Gastroesophageal sphincter (tissue), 4 donors: Measurements from ENCODE around the gene EML1. TPM values are rescaled to one million over a fixed set of nuclear protein-coding genes. Genes with fewer than 3 reads are reported as not detected.

Experiments
- ATAC-seq: fragments of 150-250 bp; one replicate; pipeline ENCODE4 v1.9.1; 2016; ENCODE audit warnings: mild to moderate bottlenecking, moderate library complexity
- H3K27ac ChIP-seq, 4 donors: fragments of 200-600 bp; sonication (generic) in 3 of 4; 1 replicate in 3 of 4; 2 replicates in 1 of 4; pipeline ENCODE4 v1.5.1; 2016 to 2019
- H3K27me3 ChIP-seq: fragments of 200-600 bp; sonication (generic); one replicate; pipeline ENCODE4 v1.5.1; 2019
- H3K36me3 ChIP-seq, 2 donors: fragments of 200-600 bp; sonication (generic); one replicate each; pipeline ENCODE4 v1.5.1; 2019; ENCODE audit warnings: control low read depth in 1 of 2
- H3K4me1 ChIP-seq, 3 donors: fragments of 200-600 bp; sonication (generic); 1 replicate in 2 of 3; 2 replicates in 1 of 3; pipeline ENCODE4 v1.5.1; 2016 to 2019; ENCODE audit warnings: control low read depth in 2 of 3
- H3K4me3 ChIP-seq, 2 donors: fragments of 200-600 bp; sonication (generic); one replicate each; pipeline ENCODE4 v1.5.1; 2019; ENCODE audit warnings: mild to moderate bottlenecking in 1 of 2, moderate library complexity in 1 of 2
- H3K9me3 ChIP-seq, 3 donors: fragments of 200-600 bp; sonication (generic); one replicate each; pipeline ENCODE4 v1.5.1; 2017 to 2019; ENCODE audit warnings: control low read depth in 2 of 3
- CTCF ChIP-seq, 4 experiments: fragments of 200-600 bp in 2 of 4; fragments of 450-650 bp in 2 of 4; sonication (generic) in 1 of 4; IDR thresholded peaks; one replicate each; pipeline ENCODE4 v1.5.1; 2017 to 2019; ENCODE audit warnings: antibody characterized with exemption in 4 of 4, mild to moderate bottlenecking in 2 of 4, moderate library complexity in 2 of 4
- EP300 ChIP-seq: sonication (generic); formaldehyde crosslinking; IDR thresholded peaks from one replicate; pipeline ENCODE4 v1.6.1; 2017; ENCODE audit warnings: antibody characterized with exemption, mild to moderate bottlenecking
- POLR2A ChIP-seq, 2 donors: fragments of 450-650 bp; IDR thresholded peaks; one replicate each; pipeline ENCODE4 v1.6.1; 2017; ENCODE audit warnings: antibody characterized with exemption in 2 of 2, mild to moderate bottlenecking in 2 of 2, moderate library complexity in 1 of 2
- POLR2AphosphoS5 ChIP-seq: sonication (generic); formaldehyde crosslinking; IDR thresholded peaks from one replicate; pipeline ENCODE4 v1.6.1; 2017; ENCODE audit warnings: antibody characterized with exemption
- WGBS, 2 donors: methylation state at CpG; one replicate each; pipeline ENCODE4 v1.1.5; 2018; ENCODE audit warnings: low coverage in 1 of 2; 5-methylcytosine and 5-hydroxymethylcytosine counted together
- total RNA-seq, 4 donors: library from RNA; depleted of rRNA; stranded (reverse); fragments of >200 nt; gene quantifications; one replicate each; pipeline ENCODE4 v1.1.0, GENCODE V29; 2016

Gene EML1
- total RNA-seq, 4 donors from 2014 or later, result 121 to 206 (median 136) TPM

- 85 to 96% methylated on average over 6 to 7 of the region's 10 CpGs for WGBS, 2 donors
- TF ChIP-seq POLR2A (IDR thresholded peaks at IDR 0.05) (no peak), EP300 (no peak), POLR2AphosphoS5 (no peak), CTCF (IDR thresholded peaks at IDR 0.05) (no peak)
- Histone ChIP-seq H3K27me3 (no peaks in the 10 kb centered on the region), H3K36me3 (no peaks in the 10 kb centered on the region), H3K9me3 (no peaks in the 10 kb centered on the region), H3K27ac (no peak overlapping the region), H3K4me1 (peaks cover 0 to 74% (median 0%) of the 10 kb centered on the region in 3 donors), H3K4me3 (no peak overlapping the region)
- no peak for ATAC-seq
Observed at GRCh38 chr14:99820702-99821331, 27.6 kb downstream of the EML1 start.

GRCh38 chr14:99821519-99822508, 28.6 kb downstream of the EML1 start:
- no peaks in the 10 kb centered on the region for H3K36me3 ChIP-seq
- WGBS, 2 donors, result 41 to 81% methylated on average over 6 to 8 of the region's 8 CpGs
- H3K4me3 ChIP-seq, result no peak overlapping the region
- TF ChIP-seq CTCF (IDR thresholded peaks at IDR 0.05) (no peak), EP300 (no peak)
- H3K27ac ChIP-seq, result no peak overlapping the region
- no peaks in the 10 kb centered on the region for H3K9me3 ChIP-seq
- H3K4me1 ChIP-seq, result peaks cover 0 to 64% (median 0%) of the 10 kb centered on the region in 3 donors
- no peaks in the 10 kb centered on the region for H3K27me3 ChIP-seq
- no peak for ATAC-seq

- Histone ChIP-seq H3K9me3 (no peaks in the 10 kb centered on the region), H3K27ac (peak overlapping the region in 1 of 4 donors; percentile 48), H3K36me3 (no peaks in the 10 kb centered on the region), H3K4me1 (peaks cover 0 to 53% (median 0%) of the 10 kb centered on the region in 3 donors), H3K4me3 (no peak overlapping the region), H3K27me3 (no peaks in the 10 kb centered on the region)
- 74% methylated on average over 7 of the region's 18 CpGs; no CpG with 5 or more reads in 1 of the 2 donors for WGBS, 2 donors
- no peak for ATAC-seq
- no peak for TF ChIP-seq POLR2A (IDR thresholded peaks at IDR 0.05)
- no peak for TF ChIP-seq POLR2AphosphoS5
- no peak for TF ChIP-seq EP300
- no peak for TF ChIP-seq CTCF (IDR thresholded peaks at IDR 0.05)
Observed at GRCh38 chr14:99822800-99823455, 29.7 kb downstream of the EML1 start.

GRCh38 chr14:99824776-99825175, 31.6 kb downstream of the EML1 start:
- WGBS, 2 donors, result 85 to 100% methylated on average over 1 of the region's 2 CpGs
- Histone ChIP-seq H3K27me3 (no peaks in the 10 kb centered on the region), H3K4me3 (no peak overlapping the region), H3K36me3 (no peaks in the 10 kb centered on the region), H3K27ac (no peak overlapping the region), H3K4me1 (peaks cover 0 to 43% (median 0%) of the 10 kb centered on the region in 3 donors), H3K9me3 (no peaks in the 10 kb centered on the region)
- no peak for ATAC-seq
- TF ChIP-seq EP300, result no peak
- TF ChIP-seq POLR2AphosphoS5, result no peak
- TF ChIP-seq CTCF (IDR thresholded peaks at IDR 0.05), result no peak
- TF ChIP-seq POLR2A (IDR thresholded peaks at IDR 0.05), result no peak
